Endodermal cell (in vitro differentiated cells): ENCODE results near the gene IL36B. TPM values are rescaled to one million over a fixed set of nuclear protein-coding genes. Genes with fewer than 3 reads are reported as not detected.

Experiments used
- DNase-seq: peaks from one replicate; pipeline ENCODE4 v3.0.0-alpha.2; 2017
- H3K27ac ChIP-seq: 2 replicates; pipeline ENCODE4 v1.5.1; 2013; ENCODE audit warnings: mild to moderate bottlenecking, low read depth, low read length, moderate library complexity
- H3K27me3 ChIP-seq: 2 replicates; pipeline ENCODE4 v1.6.1; 2013; ENCODE audit warnings: mild to moderate bottlenecking, low read length, moderate library complexity; ENCODE audit not compliant: insufficient read depth, control insufficient read depth, poor library complexity, severe bottlenecking
- H3K36me3 ChIP-seq: 2 replicates; pipeline ENCODE4 v1.7.0; 2013; ENCODE audit warnings: mild to moderate bottlenecking, low read length, moderate library complexity; ENCODE audit not compliant: control insufficient read depth, insufficient read depth
- H3K4me1 ChIP-seq: one replicate; pipeline ENCODE4 v1.7.0; 2013; ENCODE audit warnings: low read length; ENCODE audit not compliant: control insufficient read depth, insufficient read depth
- H3K4me3 ChIP-seq: 2 replicates; pipeline ENCODE4 v1.5.1; 2013; ENCODE audit warnings: mild to moderate bottlenecking, low read length, moderate library complexity
- H3K9ac ChIP-seq: 2 replicates; pipeline ENCODE4 v1.6.1; 2013; ENCODE audit warnings: mild to moderate bottlenecking, low read length, moderate library complexity; ENCODE audit not compliant: poor library complexity, severe bottlenecking; ENCODE audit errors: extremely low read depth
- H3K9me3 ChIP-seq: 2 replicates; pipeline ENCODE4 v1.6.1; 2013; ENCODE audit warnings: mild to moderate bottlenecking, low read length, moderate library complexity; ENCODE audit not compliant: control insufficient read depth
- H3K27ac Mint-ChIP-seq: 2 replicates; pipeline ENCODE4 v1.8.0; 2020; ENCODE audit warnings: mixed read lengths
- H3K27me3 Mint-ChIP-seq: 2 replicates; pipeline ENCODE4 v1.8.0; 2021; ENCODE audit warnings: mild to moderate bottlenecking, mixed read lengths; ENCODE audit not compliant: insufficient read depth
- H3K36me3 Mint-ChIP-seq: 2 replicates; pipeline ENCODE4 v1.8.0; 2020; ENCODE audit warnings: low read depth, mixed read lengths
- H3K4me1 Mint-ChIP-seq: 2 replicates; pipeline ENCODE4 v1.8.0; 2020; ENCODE audit warnings: mixed read lengths
- H3K4me3 Mint-ChIP-seq: 2 replicates; pipeline ENCODE4 v1.8.0; 2020; ENCODE audit warnings: mild to moderate bottlenecking, moderate library complexity, mixed read lengths
- H3K9me3 Mint-ChIP-seq: 2 replicates; pipeline ENCODE4 v1.8.0; 2020; ENCODE audit warnings: mild to moderate bottlenecking, mixed read lengths
- WGBS, 2 experiments: methylation state at CpG; one replicate each; pipeline versions ENCODE4 v1.1.5 to v1.1.7; 2013; ENCODE audit warnings: missing lambda C conversion rate in 2 of 2, mixed read lengths in 1 of 2; ENCODE audit not compliant: insufficient coverage in 1 of 2, insufficient read length in 1 of 2; 5-methylcytosine and 5-hydroxymethylcytosine counted together
- total RNA-seq, 2 donors: library from RNA; stranded (reverse); fragmentation: NEBNext Ultra II Directional in 1 of 2; extraction: Animal tissue kit (Norgen Biotek cat#: 25700) in 1 of 2; gene quantifications; 2 replicates in 1 of 2; 3 replicates in 1 of 2; pipeline ENCODE4 v1.2.1, GENCODE V29; 2021
- TF ChIP-seq, protein P1 (sequence below): fragments of 200-600 bp; sonication (generic); conservative IDR thresholded peaks from 2 replicates; pipeline ENCODE4 v1.5.0; 2021; ENCODE audit warnings: antibody characterized with exemption, mild to moderate bottlenecking

The IL36B gene
- total RNA-seq, 2 donors from 2014 or later = not detected

GRCh38 chr2:112979731-112980130, 72.9 kb downstream of the IL36B start:
- no peak overlapping the region for H3K9ac ChIP-seq
- H3K9me3 ChIP-seq = no peaks in the 10 kb centered on the region
- no peak overlapping the region for H3K27ac ChIP-seq
- H3K36me3 ChIP-seq = no peaks in the 10 kb centered on the region
- Mint-ChIP-seq H3K9me3 (no peaks in the 10 kb centered on the region), H3K4me3 (no peak overlapping the region), H3K27me3 (peaks cover 40% of the 10 kb centered on the region), H3K27ac (no peak overlapping the region), H3K36me3 (no peaks in the 10 kb centered on the region), H3K4me1 (peaks cover 11% of the 10 kb centered on the region)
- DNase-seq = no peak
- no peak overlapping the region for H3K4me3 ChIP-seq
- WGBS, 2 experiments = 96% methylated on average over 1 of the region's 1 CpG; no CpG with 5 or more reads in 1 of the 2 experiments
- TF ChIP-seq, protein P1, sequence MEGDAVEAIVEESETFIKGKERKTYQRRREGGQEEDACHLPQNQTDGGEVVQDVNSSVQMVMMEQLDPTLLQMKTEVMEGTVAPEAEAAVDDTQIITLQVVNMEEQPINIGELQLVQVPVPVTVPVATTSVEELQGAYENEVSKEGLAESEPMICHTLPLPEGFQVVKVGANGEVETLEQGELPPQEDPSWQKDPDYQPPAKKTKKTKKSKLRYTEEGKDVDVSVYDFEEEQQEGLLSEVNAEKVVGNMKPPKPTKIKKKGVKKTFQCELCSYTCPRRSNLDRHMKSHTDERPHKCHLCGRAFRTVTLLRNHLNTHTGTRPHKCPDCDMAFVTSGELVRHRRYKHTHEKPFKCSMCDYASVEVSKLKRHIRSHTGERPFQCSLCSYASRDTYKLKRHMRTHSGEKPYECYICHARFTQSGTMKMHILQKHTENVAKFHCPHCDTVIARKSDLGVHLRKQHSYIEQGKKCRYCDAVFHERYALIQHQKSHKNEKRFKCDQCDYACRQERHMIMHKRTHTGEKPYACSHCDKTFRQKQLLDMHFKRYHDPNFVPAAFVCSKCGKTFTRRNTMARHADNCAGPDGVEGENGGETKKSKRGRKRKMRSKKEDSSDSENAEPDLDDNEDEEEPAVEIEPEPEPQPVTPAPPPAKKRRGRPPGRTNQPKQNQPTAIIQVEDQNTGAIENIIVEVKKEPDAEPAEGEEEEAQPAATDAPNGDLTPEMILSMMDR = no peak
- H3K27me3 ChIP-seq = peaks cover 96% of the 10 kb centered on the region
- H3K4me1 ChIP-seq = peaks cover 2% of the 10 kb centered on the region

- Histone ChIP-seq H3K4me3 (no peak within 1 kb of the TSS), H3K27me3 (peaks cover 96% of the 10 kb centered on the region), H3K36me3 (no peaks in the 10 kb centered on the region), H3K27ac (no peak within 1 kb of the TSS), H3K9me3 (no peaks in the 10 kb centered on the region), H3K4me1 (peaks cover 2% of the 10 kb centered on the region), H3K9ac (no peak within 1 kb of the TSS)
- TF ChIP-seq, protein P1 = no peak
- no peak for DNase-seq
- Mint-ChIP-seq H3K27me3 (peaks cover 41% of the 10 kb centered on the region), H3K4me3 (no peak within 1 kb of the TSS), H3K36me3 (no peaks in the 10 kb centered on the region), H3K9me3 (no peaks in the 10 kb centered on the region), H3K4me1 (peaks cover 11% of the 10 kb centered on the region), H3K27ac (no peak within 1 kb of the TSS)
- WGBS, 2 experiments = 87 to 93% methylated on average over 5 to 7 of the region's 7 CpGs
Observed at GRCh38 chr2:112977559-112978056, 75.1 kb downstream of the IL36B start, which contains the start of gene IL36G. IL36G (plus strand) TSS chr2:112978006; CDS start chr2:112978639, 633 bp downstream.

Other genes starting within 250 kb of the IL36B start
- not detected for gene IL1B, start 216.1 kb downstream of the IL36B start, total RNA-seq
- gene IL37, start 141.7 kb downstream of the IL36B start, total RNA-seq = not detected
- not detected for gene IL36G, start 74.9 kb downstream of the IL36B start, total RNA-seq
- gene IL36A, start 47.4 kb downstream of the IL36B start, total RNA-seq = not detected
- gene IL36RN, start 6.3 kb upstream of the IL36B start, total RNA-seq = not detected
- not detected for gene IL1F10, start 15.1 kb upstream of the IL36B start, total RNA-seq
- not detected for gene IL1RN, start 74.7 kb upstream of the IL36B start, total RNA-seq
- gene PSD4, start 121.1 kb upstream of the IL36B start, total RNA-seq = 10 to 100 TPM in 1 of 2 donors, 1 to 10 TPM in 1; 5.2 to 13.3 TPM
- under 1 TPM; 0.09 to 0.11 TPM for gene PAX8, start 226.1 kb upstream of the IL36B start, total RNA-seq